Sigmoid colon (tissue), 4 donors: Measurements from ENCODE around the gene PTH2R.

Source experiments
- POLR2AphosphoS5 ChIP-seq, 4 donors: sonication (generic); formaldehyde crosslinking; IDR thresholded peaks; one replicate each; pipeline ENCODE4 v1.6.1; 2017; ENCODE audit warnings: antibody characterized with exemption in 4 of 4
- TF ChIP-seq, protein P1 (sequence below), 4 experiments: fragments of 450-650 bp in 3 of 4; fragments of 200-600 bp in 1 of 4; IDR thresholded peaks; one replicate each; pipeline ENCODE4 v1.5.1; 2016 to 2019; ENCODE audit warnings: antibody characterized with exemption in 4 of 4, mild to moderate bottlenecking in 3 of 4, moderate library complexity in 2 of 4

DNA sequence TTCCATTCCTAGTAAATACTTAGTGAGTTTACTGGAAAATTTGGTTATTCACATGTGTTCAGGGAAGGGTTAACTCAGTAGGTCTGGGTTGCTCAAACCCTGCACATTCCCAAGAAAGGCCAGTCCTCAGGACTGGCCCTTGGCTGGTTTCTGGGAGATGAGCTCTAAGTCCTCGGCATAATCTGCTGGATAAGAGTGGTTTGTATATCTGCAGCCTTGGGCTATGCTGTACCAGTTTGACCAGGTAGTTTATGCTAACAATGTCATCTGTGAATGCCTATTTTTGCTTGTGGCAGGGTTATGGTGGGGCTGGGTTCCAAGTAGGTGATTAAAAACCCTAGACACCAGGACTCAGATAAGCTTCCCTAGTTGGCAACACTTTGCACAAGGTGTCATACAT, 7.4 kb upstream of the PTH2R start:
- TF ChIP-seq, protein P1, sequence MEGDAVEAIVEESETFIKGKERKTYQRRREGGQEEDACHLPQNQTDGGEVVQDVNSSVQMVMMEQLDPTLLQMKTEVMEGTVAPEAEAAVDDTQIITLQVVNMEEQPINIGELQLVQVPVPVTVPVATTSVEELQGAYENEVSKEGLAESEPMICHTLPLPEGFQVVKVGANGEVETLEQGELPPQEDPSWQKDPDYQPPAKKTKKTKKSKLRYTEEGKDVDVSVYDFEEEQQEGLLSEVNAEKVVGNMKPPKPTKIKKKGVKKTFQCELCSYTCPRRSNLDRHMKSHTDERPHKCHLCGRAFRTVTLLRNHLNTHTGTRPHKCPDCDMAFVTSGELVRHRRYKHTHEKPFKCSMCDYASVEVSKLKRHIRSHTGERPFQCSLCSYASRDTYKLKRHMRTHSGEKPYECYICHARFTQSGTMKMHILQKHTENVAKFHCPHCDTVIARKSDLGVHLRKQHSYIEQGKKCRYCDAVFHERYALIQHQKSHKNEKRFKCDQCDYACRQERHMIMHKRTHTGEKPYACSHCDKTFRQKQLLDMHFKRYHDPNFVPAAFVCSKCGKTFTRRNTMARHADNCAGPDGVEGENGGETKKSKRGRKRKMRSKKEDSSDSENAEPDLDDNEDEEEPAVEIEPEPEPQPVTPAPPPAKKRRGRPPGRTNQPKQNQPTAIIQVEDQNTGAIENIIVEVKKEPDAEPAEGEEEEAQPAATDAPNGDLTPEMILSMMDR (IDR thresholded peaks at IDR 0.05): no peak
- no peak for TF ChIP-seq POLR2AphosphoS5 (IDR thresholded peaks at IDR 0.05)
